Stomach (tissue), 9 donors: ENCODE data around the gene MESP2. TPM values are rescaled to one million over a fixed set of nuclear protein-coding genes. Genes with fewer than 3 reads are reported as not detected.

Experiments
- DNase-seq, 2 donors: peaks; one replicate each; pipeline versions ENCODE4 v3.0.0 to v3.0.0-alpha.2; 2013 to 2019
- H3K27ac ChIP-seq, 5 donors: fragments of 200-600 bp in 4 of 5; sonication (generic) in 4 of 5; one replicate each; pipeline ENCODE4 v1.5.1; 2013 to 2019; ENCODE audit warnings: mild to moderate bottlenecking in 1 of 5, moderate library complexity in 1 of 5
- H3K27me3 ChIP-seq, 3 donors: fragments of 200-600 bp; sonication (generic); one replicate each; pipeline ENCODE4 v1.5.1; 2017 to 2019; ENCODE audit warnings: mixed run types in 1 of 3
- H3K36me3 ChIP-seq, 4 donors: fragments of 200-600 bp; sonication (generic); 1 replicate in 3 of 4; 2 replicates in 1 of 4; pipeline ENCODE4 v1.5.1; 2016 to 2019
- H3K4me1 ChIP-seq, 4 donors: fragments of 200-600 bp; sonication (generic); one replicate each; pipeline ENCODE4 v1.5.1; 2016 to 2019
- H3K4me3 ChIP-seq, 4 donors: fragments of 200-600 bp; sonication (generic) in 3 of 4; one replicate each; pipeline ENCODE4 v1.5.1; 2016 to 2019; ENCODE audit warnings: mild to moderate bottlenecking in 1 of 4
- H3K9me3 ChIP-seq, 4 donors: fragments of 200-600 bp; sonication (generic); one replicate each; pipeline ENCODE4 v1.5.1; 2016 to 2019
- CTCF ChIP-seq, 7 experiments: fragments of 450-650 bp in 4 of 7; fragments of 200-600 bp in 3 of 7; sonication (generic) in 3 of 7; IDR thresholded peaks; one replicate each; pipeline ENCODE4 v1.5.1; 2016 to 2019; ENCODE audit warnings: antibody characterized with exemption in 7 of 7, control low read depth in 2 of 7, mild to moderate bottlenecking in 1 of 7
- EP300 ChIP-seq: sonication (generic); formaldehyde crosslinking; IDR thresholded peaks from one replicate; pipeline ENCODE4 v1.6.1; 2017; ENCODE audit warnings: antibody characterized with exemption
- POLR2A ChIP-seq, 4 donors: fragments of 450-650 bp; IDR thresholded peaks; one replicate each; pipeline ENCODE4 v1.6.1; 2016; ENCODE audit warnings: antibody characterized with exemption in 4 of 4, control low read depth in 2 of 4, mild to moderate bottlenecking in 1 of 4, moderate library complexity in 1 of 4
- POLR2AphosphoS5 ChIP-seq, 3 donors: sonication (generic); formaldehyde crosslinking; IDR thresholded peaks; one replicate each; pipeline ENCODE4 v1.6.1; 2016; ENCODE audit warnings: antibody characterized with exemption in 3 of 3
- WGBS, 5 donors: extraction: QIAGEN DNeasy Blood & Tissue Kit in 3 of 5; methylation state at CpG; one replicate each; pipeline versions ENCODE4 v1.1.5 to v1.1.7; 2013 to 2018; 5-methylcytosine and 5-hydroxymethylcytosine counted together
- intact Hi-C: fragments of 100-400 bp; cut with DNase I; formaldehyde crosslinking; loops from one replicate; pipeline ENCODE4 v1.15.1; 2023; ENCODE audit warnings: low total_unique reads
- polyA plus RNA-seq, 3 donors: library from polyadenylated mRNA; stranded (reverse); fragments of 200-250 nt; gene quantifications; one replicate each; pipeline ENCODE4 v1.2.3, GENCODE V29; 2013
- total RNA-seq, 5 donors: library from RNA; depleted of rRNA; stranded (reverse); fragments of >200 nt; gene quantifications; one replicate each; pipeline versions ENCODE4 v1.1.0 to v1.2.3, GENCODE V29; 2014 to 2016
- donor health status: healthy with polysubstance abuse.
- donor health status: Bipolar disorder and iron deficiency.
- donor health status: healthy.

MESP2 gene
- total and polyA plus RNA-seq, 8 donors: 0.43 to 0.56 TPM; not detected in 6

- Histone ChIP-seq H3K4me1 (peaks cover 4 to 21% (median 14%) of the 10 kb centered on the region in 4 donors), H3K36me3 (no peaks in the 10 kb centered on the region), H3K27ac (peak overlapping the region in 2 of 5 donors; percentile 43 to 55), H3K4me3 (no peak overlapping the region), H3K27me3 (no peaks in the 10 kb centered on the region), H3K9me3 (no peaks in the 10 kb centered on the region)
- intact Hi-C loops: no loop called here
- TF ChIP-seq CTCF (IDR thresholded peaks at IDR 0.05) (no peak), POLR2AphosphoS5 (IDR thresholded peaks at IDR 0.05) (no peak), EP300 (no peak), POLR2A (IDR thresholded peaks at IDR 0.05) (no peak)
- peak; percentile 5 to 52 for DNase-seq
- WGBS, 5 donors: 70 to 88% (median 86%) methylated on average over 11 to 16 of the region's 16 CpGs
Observed at GRCh38 chr15:89766357-89767311, 9.5 kb upstream of the MESP2 start.

- no peaks in the 10 kb centered on the region for H3K27me3 ChIP-seq
- DNase-seq: peak in 1 of 2 donors; percentile 71
- peak overlapping the region in 3 of 5 donors; percentile 43 to 65 (median 55) for H3K27ac ChIP-seq
- H3K4me1 ChIP-seq: peaks cover 4 to 16% (median 13%) of the 10 kb centered on the region in 4 donors
- WGBS, 5 donors: 40 to 54% (median 43%) methylated on average over 1 to 8 of the region's 8 CpGs
- H3K9me3 ChIP-seq: no peaks in the 10 kb centered on the region
- no peaks in the 10 kb centered on the region for H3K36me3 ChIP-seq
- intact Hi-C loops: no loop called here
- TF ChIP-seq POLR2A (IDR thresholded peaks at IDR 0.05) (no peak), CTCF (IDR thresholded peaks at IDR 0.05) (no peak), EP300 (no peak), POLR2AphosphoS5 (IDR thresholded peaks at IDR 0.05) (no peak)
- no peak overlapping the region for H3K4me3 ChIP-seq
Observed at GRCh38 chr15:89767411-89767915, 8.7 kb upstream of the MESP2 start.

- Histone ChIP-seq H3K27me3 (no peaks in the 10 kb centered on the region), H3K9me3 (no peaks in the 10 kb centered on the region), H3K36me3 (no peaks in the 10 kb centered on the region), H3K27ac (peak overlapping the region in 3 of 5 donors; percentile 43 to 65 (median 55)), H3K4me1 (peaks cover 4 to 16% (median 13%) of the 10 kb centered on the region in 4 donors), H3K4me3 (no peak overlapping the region)
- intact Hi-C loops: no loop called here
- DNase-seq: peak; percentile 54 to 77
- 46 to 65% (median 57%) methylated on average over 7 of the region's 7 CpGs for WGBS, 5 donors
- no peak for TF ChIP-seq POLR2A (IDR thresholded peaks at IDR 0.05)
- peak in 1 of 3 donors; percentile 9 for TF ChIP-seq POLR2AphosphoS5 (IDR thresholded peaks at IDR 0.05)
Observed at GRCh38 chr15:89768071-89768500, 8.0 kb upstream of the MESP2 start.

- H3K27ac ChIP-seq: no peak overlapping the region
- TF ChIP-seq EP300 (no peak), POLR2A (IDR thresholded peaks at IDR 0.05) (no peak), CTCF (IDR thresholded peaks at IDR 0.05) (no peak), POLR2AphosphoS5 (IDR thresholded peaks at IDR 0.05) (no peak)
- intact Hi-C loops: no loop called here
- DNase-seq: no peak
- H3K36me3 ChIP-seq: no peaks in the 10 kb centered on the region
- no peaks in the 10 kb centered on the region for H3K27me3 ChIP-seq
- 76 to 89% (median 83%) methylated on average over 3 of the region's 3 CpGs for WGBS, 5 donors
- H3K4me3 ChIP-seq: no peak overlapping the region
- no peaks in the 10 kb centered on the region for H3K9me3 ChIP-seq
- peaks cover 4 to 16% (median 13%) of the 10 kb centered on the region in 4 donors for H3K4me1 ChIP-seq
Observed at GRCh38 chr15:89769366-89769765, 6.8 kb upstream of the MESP2 start.
